HEK293 (cell line): ENCODE results near the gene CHGA.

Source experiments
- CTCF ChIA-PET: fragments of 350-600 bp; formaldehyde crosslinking; extraction: SDS; loops from one replicate; lab custom pipeline; 2021; ENCODE audit warnings: antibody characterized with exemption; lab: Yijun Ruan, JAX
- POLR2A ChIA-PET: fragments of 300-600 bp; formaldehyde crosslinking; extraction: SDS; loops from one replicate; lab custom pipeline; 2020; ENCODE audit warnings: antibody characterized with exemption, inconsistent platforms; lab: Yijun Ruan, JAX
- H3K27ac ChIP-seq: fragments of 200-500 bp; sonication (Bioruptor generic); 2 replicates; pipeline ENCODE4 v1.5.1; 2014; ENCODE audit warnings: low read depth, low read length, control low read depth, inconsistent platforms; ENCODE audit errors: extremely low read depth
- H3K36me3 ChIP-seq, 2 experiments: fragments of 200-500 bp in 1 of 2; sonication (Bioruptor generic) in 1 of 2; 1 replicate in 1 of 2; 2 replicates in 1 of 2; pipeline ENCODE4 v1.5.1; 2014 to 2017; ENCODE audit warnings: inconsistent platforms in 2 of 2, low read length in 2 of 2; ENCODE audit not compliant: control insufficient read depth in 2 of 2, insufficient read depth in 1 of 2
- H3K4me1 ChIP-seq: fragments of 200-500 bp; sonication (Bioruptor generic); 2 replicates; pipeline ENCODE4 v1.5.1; 2014; ENCODE audit warnings: mild to moderate bottlenecking, low read length, inconsistent platforms; ENCODE audit not compliant: control insufficient read depth, insufficient read depth
- H3K4me3 ChIP-seq: 2 replicates; pipeline ENCODE4 v1.5.1; 2011; ENCODE audit warnings: low read depth, mild to moderate bottlenecking, control low read depth, low read length, moderate library complexity
- H3K9me3 ChIP-seq: fragments of 200-500 bp; sonication (Bioruptor generic); 2 replicates; pipeline ENCODE4 v1.5.1; 2014; ENCODE audit warnings: low read depth, low read length, inconsistent platforms; ENCODE audit not compliant: control insufficient read depth, insufficient read depth
- IKZF3 ChIP-seq: fragments of 450-650 bp; IDR thresholded peaks from 2 replicates; pipeline ENCODE4 v1.5.0; 2018; ENCODE audit warnings: missing biosample characterization, mild to moderate bottlenecking, missing genetic modification characterization, moderate library complexity
- KLF16 ChIP-seq: fragments of 450-650 bp; formaldehyde crosslinking; IDR thresholded peaks from 2 replicates; pipeline ENCODE4 v1.5.1; 2017; ENCODE audit warnings: missing biosample characterization, missing genetic modification characterization
- SCRT1 ChIP-seq: fragments of 450-650 bp; formaldehyde crosslinking; IDR thresholded peaks from 2 replicates; pipeline ENCODE4 v1.5.1; 2016; ENCODE audit warnings: missing biosample characterization, missing genetic modification characterization, borderline replicate concordance
- ZBTB48 ChIP-seq: fragments of 450-650 bp; formaldehyde crosslinking; IDR thresholded peaks from 2 replicates; pipeline ENCODE4 v1.5.1; 2016; ENCODE audit warnings: missing biosample characterization, missing genetic modification characterization
- ZBTB8A ChIP-seq: fragments of 450-650 bp; formaldehyde crosslinking; IDR thresholded peaks from 2 replicates; pipeline ENCODE4 v1.5.1; 2016; ENCODE audit warnings: missing biosample characterization, missing genetic modification characterization
- ZFP37 ChIP-seq: fragments of 450-650 bp; formaldehyde crosslinking; IDR thresholded peaks from 2 replicates; pipeline ENCODE4 v1.5.1; 2016; ENCODE audit warnings: missing biosample characterization, missing genetic modification characterization
- ZNF146 ChIP-seq: fragments of 450-650 bp; formaldehyde crosslinking; IDR thresholded peaks from 2 replicates; pipeline ENCODE4 v1.5.1; 2016; ENCODE audit warnings: missing biosample characterization, missing genetic modification characterization
- ZNF350 ChIP-seq: fragments of 450-650 bp; formaldehyde crosslinking; IDR thresholded peaks from 2 replicates; pipeline ENCODE4 v1.5.0; 2017; ENCODE audit warnings: missing biosample characterization, mild to moderate bottlenecking, missing genetic modification characterization
- ZNF391 ChIP-seq: fragments of 450-650 bp; formaldehyde crosslinking; IDR thresholded peaks from 2 replicates; pipeline ENCODE4 v1.5.1; 2016; ENCODE audit warnings: low read depth, missing biosample characterization, missing genetic modification characterization, borderline replicate concordance
- ZNF529 ChIP-seq: fragments of 450-650 bp; formaldehyde crosslinking; IDR thresholded peaks from 2 replicates; pipeline ENCODE4 v1.5.1; 2017; ENCODE audit warnings: missing genetic modification characterization, missing biosample characterization; ENCODE audit not compliant: insufficient replicate concordance
- ZNF555 ChIP-seq: fragments of 450-650 bp; formaldehyde crosslinking; conservative IDR thresholded peaks from 2 replicates; pipeline ENCODE4 v1.5.1; 2017; ENCODE audit warnings: missing biosample characterization, mild to moderate bottlenecking, missing genetic modification characterization, inconsistent platforms
- ZNF571 ChIP-seq: fragments of 450-650 bp; formaldehyde crosslinking; IDR thresholded peaks from 2 replicates; pipeline ENCODE4 v1.5.0; 2017; ENCODE audit warnings: missing biosample characterization, missing genetic modification characterization
- ZNF623 ChIP-seq: fragments of 450-650 bp; formaldehyde crosslinking; IDR thresholded peaks from 2 replicates; pipeline ENCODE4 v1.5.1; 2016; ENCODE audit warnings: missing biosample characterization, missing genetic modification characterization
- ZNF707 ChIP-seq: fragments of 450-650 bp; formaldehyde crosslinking; IDR thresholded peaks from 2 replicates; pipeline ENCODE4 v1.5.1; 2016; ENCODE audit warnings: missing biosample characterization, missing genetic modification characterization
- ZNF830 ChIP-seq: fragments of 450-650 bp; IDR thresholded peaks from 2 replicates; pipeline ENCODE4 v1.5.0; 2018; ENCODE audit warnings: missing biosample characterization, missing genetic modification characterization, low read depth, mild to moderate bottlenecking, moderate library complexity
- TF ChIP-seq, protein P1 (sequence below): fragments of 450-650 bp; formaldehyde crosslinking; IDR thresholded peaks from 2 replicates; pipeline ENCODE4 v1.5.1; 2016; ENCODE audit warnings: missing biosample characterization, missing genetic modification characterization, borderline replicate concordance
- TF ChIP-seq, protein P2 (sequence below): fragments of 450-650 bp; formaldehyde crosslinking; IDR thresholded peaks from 2 replicates; pipeline ENCODE4 v1.5.1; 2016; ENCODE audit warnings: missing biosample characterization, missing genetic modification characterization
- TF ChIP-seq, protein P3 (sequence below): fragments of 450-650 bp; formaldehyde crosslinking; IDR thresholded peaks from 2 replicates; pipeline ENCODE4 v1.5.1; 2016; ENCODE audit warnings: missing biosample characterization, missing genetic modification characterization
- TF ChIP-seq, protein P4 (sequence below): fragments of 450-650 bp; formaldehyde crosslinking; IDR thresholded peaks from 2 replicates; pipeline ENCODE4 v1.5.1; 2016; ENCODE audit warnings: missing biosample characterization, missing genetic modification characterization
- TF ChIP-seq, protein P5 (sequence below): fragments of 450-650 bp; formaldehyde crosslinking; IDR thresholded peaks from 2 replicates; pipeline ENCODE4 v1.5.0; 2017; ENCODE audit warnings: missing biosample characterization, missing genetic modification characterization, borderline replicate concordance

CHGA gene

DNA sequence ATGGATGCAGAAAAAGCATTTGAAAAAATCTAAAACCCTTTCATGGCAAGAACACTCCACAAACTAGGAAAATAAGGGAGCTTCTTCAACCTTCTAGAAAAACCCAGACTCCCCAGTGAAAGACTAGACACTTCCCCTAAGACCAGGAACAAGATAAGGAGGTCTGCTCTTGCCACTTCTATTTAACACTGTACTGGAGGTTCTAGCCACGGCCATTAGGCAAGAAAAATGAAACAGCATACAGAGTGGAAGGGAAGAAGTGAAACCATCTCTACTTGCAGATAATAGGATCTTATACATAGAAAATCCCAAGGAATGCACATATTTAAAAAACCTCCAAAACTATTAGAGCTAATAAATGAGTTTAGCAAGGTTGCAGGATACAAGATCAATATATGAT, 42.3 kb downstream of the CHGA start:
- ChIA-PET POLR2A (no interaction called here), CTCF (interaction anchor here (0.7 to 3.1 kb wide), 6 partner anchors 10 to 167 kb away, joined by 3 to 14 read pairs (median 4); no protein-coding TSS in a partner anchor)
- Histone ChIP-seq H3K36me3 (peaks cover 0 to 5% of the 10 kb centered on the region in 2 experiments; a peak in 1 of 3 replicates), H3K4me3 (no peak overlapping the region), H3K27ac (no peak overlapping the region), H3K9me3 (no peaks in the 10 kb centered on the region), H3K4me1 (no peaks in the 10 kb centered on the region)
- no peak for TF ChIP-seq ZNF707 (tag by site-specific recombination)
- TF ChIP-seq SCRT1 (tag by site-specific recombination), result no peak
- TF ChIP-seq, protein P1, sequence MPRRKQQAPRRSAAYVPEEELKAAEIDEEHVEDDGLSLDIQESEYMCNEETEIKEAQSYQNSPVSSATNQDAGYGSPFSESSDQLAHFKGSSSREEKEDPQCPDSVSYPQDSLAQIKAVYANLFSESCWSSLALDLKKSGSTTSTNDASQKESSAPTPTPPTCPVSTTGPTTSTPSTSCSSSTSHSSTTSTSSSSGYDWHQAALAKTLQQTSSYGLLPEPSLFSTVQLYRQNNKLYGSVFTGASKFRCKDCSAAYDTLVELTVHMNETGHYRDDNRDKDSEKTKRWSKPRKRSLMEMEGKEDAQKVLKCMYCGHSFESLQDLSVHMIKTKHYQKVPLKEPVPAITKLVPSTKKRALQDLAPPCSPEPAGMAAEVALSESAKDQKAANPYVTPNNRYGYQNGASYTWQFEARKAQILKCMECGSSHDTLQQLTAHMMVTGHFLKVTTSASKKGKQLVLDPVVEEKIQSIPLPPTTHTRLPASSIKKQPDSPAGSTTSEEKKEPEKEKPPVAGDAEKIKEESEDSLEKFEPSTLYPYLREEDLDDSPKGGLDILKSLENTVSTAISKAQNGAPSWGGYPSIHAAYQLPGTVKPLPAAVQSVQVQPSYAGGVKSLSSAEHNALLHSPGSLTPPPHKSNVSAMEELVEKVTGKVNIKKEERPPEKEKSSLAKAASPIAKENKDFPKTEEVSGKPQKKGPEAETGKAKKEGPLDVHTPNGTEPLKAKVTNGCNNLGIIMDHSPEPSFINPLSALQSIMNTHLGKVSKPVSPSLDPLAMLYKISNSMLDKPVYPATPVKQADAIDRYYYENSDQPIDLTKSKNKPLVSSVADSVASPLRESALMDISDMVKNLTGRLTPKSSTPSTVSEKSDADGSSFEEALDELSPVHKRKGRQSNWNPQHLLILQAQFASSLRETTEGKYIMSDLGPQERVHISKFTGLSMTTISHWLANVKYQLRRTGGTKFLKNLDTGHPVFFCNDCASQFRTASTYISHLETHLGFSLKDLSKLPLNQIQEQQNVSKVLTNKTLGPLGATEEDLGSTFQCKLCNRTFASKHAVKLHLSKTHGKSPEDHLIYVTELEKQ (tag by site-specific recombination), result no peak
- TF ChIP-seq KLF16 (tag by site-specific recombination), result no peak
- TF ChIP-seq, protein P2, sequence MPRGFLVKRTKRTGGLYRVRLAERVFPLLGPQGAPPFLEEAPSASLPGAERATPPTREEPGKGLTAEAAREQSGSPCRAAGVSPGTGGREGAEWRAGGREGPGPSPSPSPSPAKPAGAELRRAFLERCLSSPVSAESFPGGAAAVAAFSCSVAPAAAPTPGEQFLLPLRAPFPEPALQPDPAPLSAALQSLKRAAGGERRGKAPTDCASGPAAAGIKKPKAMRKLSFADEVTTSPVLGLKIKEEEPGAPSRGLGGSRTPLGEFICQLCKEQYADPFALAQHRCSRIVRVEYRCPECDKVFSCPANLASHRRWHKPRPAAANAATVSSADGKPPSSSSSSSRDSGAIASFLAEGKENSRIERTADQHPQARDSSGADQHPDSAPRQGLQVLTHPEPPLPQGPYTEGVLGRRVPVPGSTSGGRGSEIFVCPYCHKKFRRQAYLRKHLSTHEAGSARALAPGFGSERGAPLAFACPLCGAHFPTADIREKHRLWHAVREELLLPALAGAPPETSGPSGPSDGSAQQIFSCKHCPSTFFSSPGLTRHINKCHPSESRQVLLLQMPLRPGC, result no peak
- no peak for TF ChIP-seq ZNF529
- TF ChIP-seq, all 188 proteins: peak for 0

DNA sequence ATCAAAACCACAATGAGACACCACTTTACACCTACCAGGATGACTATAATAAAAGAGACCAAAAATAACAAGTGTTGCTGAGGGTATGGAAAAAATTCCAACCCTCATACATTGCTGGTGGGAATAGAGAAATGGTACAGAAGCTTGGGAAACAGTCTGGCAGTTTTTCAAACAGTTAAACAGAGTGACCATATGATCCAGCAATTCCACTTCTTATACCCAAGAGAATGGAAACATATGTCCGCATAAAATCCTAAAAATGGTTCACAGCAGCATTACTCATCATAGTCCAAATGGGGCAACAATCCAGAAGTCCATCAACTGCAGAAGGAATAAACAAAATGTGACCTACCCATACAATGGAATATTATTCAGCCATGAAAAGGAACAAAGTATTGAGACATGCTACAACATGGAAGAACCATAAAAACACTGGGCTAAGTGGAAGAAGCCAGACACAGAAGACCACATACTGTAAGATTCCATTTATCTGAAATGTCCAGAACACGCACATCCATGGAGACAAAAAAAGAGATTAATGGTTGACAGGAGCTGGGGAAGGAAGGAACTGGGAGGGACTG, 44.5 kb downstream of the CHGA start:
- POLR2A ChIA-PET, result no interaction called here
- H3K36me3 ChIP-seq, result no peaks in the 10 kb centered on the region
- TF ChIP-seq ZNF146, result peak; percentile 96
- TF ChIP-seq, protein P3, sequence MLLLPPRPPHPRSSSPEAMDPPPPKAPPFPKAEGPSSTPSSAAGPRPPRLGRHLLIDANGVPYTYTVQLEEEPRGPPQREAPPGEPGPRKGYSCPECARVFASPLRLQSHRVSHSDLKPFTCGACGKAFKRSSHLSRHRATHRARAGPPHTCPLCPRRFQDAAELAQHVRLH (tag by site-specific recombination), result peak; percentile 84
- no peak for TF ChIP-seq ZBTB48 (tag by site-specific recombination)
- no peaks in the 10 kb centered on the region for H3K4me1 ChIP-seq
- no peaks in the 10 kb centered on the region for H3K9me3 ChIP-seq
- CTCF ChIA-PET, result interaction anchor here (2.9 to 3.1 kb wide), 2 partner anchors 15 to 145 kb away, joined by 7 to 14 read pairs; no protein-coding TSS in a partner anchor
- no peak overlapping the region for H3K27ac ChIP-seq
- H3K4me3 ChIP-seq, result no peak overlapping the region

DNA sequence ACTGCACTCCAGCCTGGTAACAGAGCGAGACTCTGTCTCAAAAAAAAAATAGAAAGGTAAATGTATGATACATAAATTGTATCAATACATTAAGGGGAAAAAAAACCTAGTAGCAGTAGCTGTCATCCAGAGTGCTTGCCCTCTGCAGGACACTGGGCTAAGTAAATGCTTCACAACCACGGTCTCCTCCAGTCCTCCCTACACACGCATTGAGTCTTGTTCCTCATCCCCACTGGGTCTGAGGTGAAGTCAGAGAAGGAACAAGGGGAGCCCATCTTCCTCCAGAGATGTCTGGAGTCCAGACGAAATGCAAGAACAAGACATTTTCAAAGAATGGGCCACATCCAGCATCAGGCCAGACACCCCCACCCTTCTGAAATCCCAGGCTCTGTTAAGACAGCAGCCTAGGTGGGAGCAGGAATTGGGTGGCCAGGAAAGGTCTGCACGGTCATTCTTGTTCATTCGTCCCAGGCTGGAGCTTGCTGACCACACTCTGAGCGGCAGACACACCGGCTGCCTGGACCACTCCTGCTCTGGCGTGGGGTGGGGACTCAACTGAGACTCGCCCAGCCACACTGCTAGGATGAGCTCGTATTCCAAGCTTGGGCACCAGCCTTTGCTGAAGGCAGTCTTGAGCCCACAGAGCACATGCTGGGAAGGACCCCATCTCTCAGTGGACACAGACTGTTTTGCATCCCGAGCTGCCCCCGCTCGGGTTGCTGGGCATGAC, 45.5 kb downstream of the CHGA start:
- ChIA-PET CTCF (interaction anchor here (0.6 to 2.9 kb wide), 2 partner anchors 16 to 144 kb away, joined by 4 to 7 read pairs; no protein-coding TSS in a partner anchor), POLR2A (no interaction called here)
- Histone ChIP-seq H3K4me3 (no peak overlapping the region), H3K4me1 (no peaks in the 10 kb centered on the region), H3K9me3 (no peaks in the 10 kb centered on the region), H3K36me3 (no peaks in the 10 kb centered on the region), H3K27ac (no peak overlapping the region)
- TF ChIP-seq ZFP37 (tag by site-specific recombination), result no peak
- TF ChIP-seq, protein P4, sequence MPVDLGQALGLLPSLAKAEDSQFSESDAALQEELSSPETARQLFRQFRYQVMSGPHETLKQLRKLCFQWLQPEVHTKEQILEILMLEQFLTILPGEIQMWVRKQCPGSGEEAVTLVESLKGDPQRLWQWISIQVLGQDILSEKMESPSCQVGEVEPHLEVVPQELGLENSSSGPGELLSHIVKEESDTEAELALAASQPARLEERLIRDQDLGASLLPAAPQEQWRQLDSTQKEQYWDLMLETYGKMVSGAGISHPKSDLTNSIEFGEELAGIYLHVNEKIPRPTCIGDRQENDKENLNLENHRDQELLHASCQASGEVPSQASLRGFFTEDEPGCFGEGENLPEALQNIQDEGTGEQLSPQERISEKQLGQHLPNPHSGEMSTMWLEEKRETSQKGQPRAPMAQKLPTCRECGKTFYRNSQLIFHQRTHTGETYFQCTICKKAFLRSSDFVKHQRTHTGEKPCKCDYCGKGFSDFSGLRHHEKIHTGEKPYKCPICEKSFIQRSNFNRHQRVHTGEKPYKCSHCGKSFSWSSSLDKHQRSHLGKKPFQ (tag by site-specific recombination), result no peak
- no peak for TF ChIP-seq ZNF350 (tag by site-specific recombination)
- TF ChIP-seq IKZF3 (tag by site-specific recombination), result no peak
- no peak for TF ChIP-seq ZNF707 (tag by site-specific recombination)
- TF ChIP-seq ZNF623 (tag by site-specific recombination), result no peak
- no peak for TF ChIP-seq ZNF830
- no peak for TF ChIP-seq ZNF571 (tag by site-specific recombination)
- no peak for TF ChIP-seq ZNF391 (tag by site-specific recombination)
- TF ChIP-seq, protein P5, sequence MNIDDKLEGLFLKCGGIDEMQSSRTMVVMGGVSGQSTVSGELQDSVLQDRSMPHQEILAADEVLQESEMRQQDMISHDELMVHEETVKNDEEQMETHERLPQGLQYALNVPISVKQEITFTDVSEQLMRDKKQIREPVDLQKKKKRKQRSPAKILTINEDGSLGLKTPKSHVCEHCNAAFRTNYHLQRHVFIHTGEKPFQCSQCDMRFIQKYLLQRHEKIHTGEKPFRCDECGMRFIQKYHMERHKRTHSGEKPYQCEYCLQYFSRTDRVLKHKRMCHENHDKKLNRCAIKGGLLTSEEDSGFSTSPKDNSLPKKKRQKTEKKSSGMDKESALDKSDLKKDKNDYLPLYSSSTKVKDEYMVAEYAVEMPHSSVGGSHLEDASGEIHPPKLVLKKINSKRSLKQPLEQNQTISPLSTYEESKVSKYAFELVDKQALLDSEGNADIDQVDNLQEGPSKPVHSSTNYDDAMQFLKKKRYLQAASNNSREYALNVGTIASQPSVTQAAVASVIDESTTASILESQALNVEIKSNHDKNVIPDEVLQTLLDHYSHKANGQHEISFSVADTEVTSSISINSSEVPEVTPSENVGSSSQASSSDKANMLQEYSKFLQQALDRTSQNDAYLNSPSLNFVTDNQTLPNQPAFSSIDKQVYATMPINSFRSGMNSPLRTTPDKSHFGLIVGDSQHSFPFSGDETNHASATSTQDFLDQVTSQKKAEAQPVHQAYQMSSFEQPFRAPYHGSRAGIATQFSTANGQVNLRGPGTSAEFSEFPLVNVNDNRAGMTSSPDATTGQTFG (tag by site-specific recombination), result no peak
- TF ChIP-seq ZNF555 (tag by site-specific recombination), result no peak
- no peak for TF ChIP-seq ZBTB8A (tag by site-specific recombination)
